ENCODE data around the gene AHDC1. TPM values are rescaled to one million over a fixed set of nuclear protein-coding genes. Genes with fewer than 3 reads are reported as not detected.
A peak's percentile ranks its signal among the peaks of the same experiment; 100 is the strongest.

Gene AHDC1
- total RNA-seq, 1 experiment from 2014 or later, result 33.7 TPM

GRCh38 chr1:27525296-27526272, 78.4 kb downstream of the AHDC1 start:
- Histone ChIP-seq H3K27ac (ENCODE audit: low read depth, low read length) (peak overlapping the region; percentile 89), H3K36me3 (ENCODE audit: control insufficient read depth in 1 of 2, insufficient read depth in 2 of 2, low read length in 2 of 2) (no peaks in the 10 kb centered on the region), H3K9ac (ENCODE audit: low read length) (peak overlapping the region; percentile 76), H4K20me1 (ENCODE audit: insufficient read depth) (no peaks in the 10 kb centered on the region), H3K27me3 (ENCODE audit: insufficient read depth, low read length) (no peaks in the 10 kb centered on the region), H3K4me1 (ENCODE audit: control insufficient read depth in 1 of 2, insufficient read depth in 2 of 2, low read length in 2 of 2) (peaks cover 40 to 72% of the 10 kb centered on the region in 2 experiments), H3K4me2 (ENCODE audit: low read length) (peak overlapping the region; percentile 84), H3K79me2 (ENCODE audit: insufficient read depth, low read length) (no peaks in the 10 kb centered on the region), H3K4me3 (replicated peaks in 1 of 2; ENCODE audit: low read depth in 1 of 2, low read length in 2 of 2) (peak overlapping the region; percentile 13 to 33; a peak in 2 of 4 replicates), H3K9me2 (ENCODE audit: insufficient read depth) (no peaks in the 10 kb centered on the region), H3K9me3 (ENCODE audit: control insufficient read depth in 1 of 2, insufficient read depth in 1 of 2, low read depth in 1 of 2, low read length in 2 of 2) (no peaks in the 10 kb centered on the region), H2AFZ (ENCODE audit: low read depth, low read length, poor library complexity, severe bottlenecking) (no peak overlapping the region)
- no peak for TF ChIP-seq SRF (IDR thresholded peaks at IDR 0.05; ENCODE audit: low read depth)
- no peak for TF ChIP-seq EGR1 (IDR thresholded peaks at IDR 0.05; ENCODE audit: low read depth)
- no peak for TF ChIP-seq ZBTB33 (IDR thresholded peaks at IDR 0.05; ENCODE audit: extremely low read depth, insufficient replicate concordance, low read length)
- no peak for TF ChIP-seq SIN3A (IDR thresholded peaks at IDR 0.05; ENCODE audit: low read depth)
- TF ChIP-seq POLR2A (IDR thresholded peaks at IDR 0.05; ENCODE audit: borderline replicate concordance, extremely low read depth, insufficient read depth, insufficient read length), result no peak
- TF ChIP-seq TCF7L2 (IDR thresholded peaks at IDR 0.05; ENCODE audit: borderline replicate concordance, extremely low read depth, insufficient read depth, insufficient read length), result no peak
- no peak for TF ChIP-seq FOSL1 (IDR thresholded peaks at IDR 0.05; ENCODE audit: low read depth)
- no peak for TF ChIP-seq YY1 (IDR thresholded peaks at IDR 0.05; ENCODE audit: extremely low read depth, insufficient replicate concordance, low read depth, low read length)
- TF ChIP-seq JUND (IDR thresholded peaks at IDR 0.05), result no peak
- TF ChIP-seq EZH2phosphoT487 (IDR thresholded peaks at IDR 0.05; ENCODE audit: borderline replicate concordance), result no peak
- no peak for TF ChIP-seq ELF1 (IDR thresholded peaks at IDR 0.05; ENCODE audit: borderline replicate concordance, low read depth)
- no peak for TF ChIP-seq ZFX (IDR thresholded peaks at IDR 0.05)
- TF ChIP-seq EZH2 (IDR thresholded peaks at IDR 0.05), result no peak
- TF ChIP-seq CEBPB (IDR thresholded peaks at IDR 0.05; ENCODE audit: low read depth), result no peak
- TF ChIP-seq SP1 (IDR thresholded peaks at IDR 0.05; ENCODE audit: low read depth), result no peak
- no peak for TF ChIP-seq CTCF (IDR thresholded peaks at IDR 0.05 in 2 of 3, conservative IDR thresholded peaks at IDR 0.05 in 1 of 3; ENCODE audit: borderline replicate concordance in 1 of 3, insufficient read depth in 1 of 3, low read depth in 2 of 3, low read length in 2 of 3)
- no peak for TF ChIP-seq REST (IDR thresholded peaks at IDR 0.05; ENCODE audit: low read depth)
- no peak for TF ChIP-seq ZNF274 (IDR thresholded peaks at IDR 0.05; ENCODE audit: low read depth, low read length)
- DNase-seq (ENCODE audit: low read depth, low spot score) (no peak), ATAC-seq (peak; percentile 50)
- RAD21 ChIA-PET (ENCODE audit: low non-redundant PET in 1 of 2, low total read pairs in 2 of 2, uncharacterized antibody in 2 of 2, unreplicated experiment in 2 of 2), result interaction anchor here in 1 of 2 experiments (1.0 kb wide), 1 partner anchor 31 kb away, joined by 3 read pairs; no protein-coding TSS in a partner anchor
- CTCF ChIA-PET, result interaction anchor here (1.4 kb wide), 1 partner anchor 32 kb away, joined by 6 read pairs; no protein-coding TSS in a partner anchor
- intact Hi-C loops (cut with micrococcal nuclease), result no loop called here
- POLR2A ChIA-PET, result interaction anchor here (0.5 to 0.6 kb wide), 3 partner anchors 26 to 1146 kb away, joined by 3 to 6 read pairs (median 3); no protein-coding TSS in a partner anchor
- no TSS peak for BruUV-seq (replicated peaks)

All from HCT116 (cell line).